ENCODE data around the gene HOOK2.

DNA sequence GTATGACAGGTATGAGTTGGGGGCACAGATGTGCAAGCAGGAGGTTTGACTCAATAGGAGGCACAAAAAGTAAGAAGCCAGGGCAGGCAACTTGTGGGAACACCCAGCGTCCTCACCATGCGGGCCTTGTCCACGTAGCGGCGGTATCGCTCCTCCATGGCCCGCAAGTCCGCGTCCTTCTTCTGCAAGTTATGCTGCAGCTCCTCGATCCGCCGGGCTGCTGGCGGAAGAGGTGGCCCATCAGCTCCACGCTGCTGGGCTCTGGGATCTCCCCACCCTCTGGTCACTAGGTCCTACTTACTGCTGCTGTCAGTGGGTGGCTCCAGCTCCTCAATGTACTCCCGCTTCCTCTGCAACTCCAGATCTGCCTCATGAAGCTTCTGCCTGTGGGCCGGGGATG, 10.7 kb downstream of the HOOK2 start:
- TF ChIP-seq, protein P1, sequence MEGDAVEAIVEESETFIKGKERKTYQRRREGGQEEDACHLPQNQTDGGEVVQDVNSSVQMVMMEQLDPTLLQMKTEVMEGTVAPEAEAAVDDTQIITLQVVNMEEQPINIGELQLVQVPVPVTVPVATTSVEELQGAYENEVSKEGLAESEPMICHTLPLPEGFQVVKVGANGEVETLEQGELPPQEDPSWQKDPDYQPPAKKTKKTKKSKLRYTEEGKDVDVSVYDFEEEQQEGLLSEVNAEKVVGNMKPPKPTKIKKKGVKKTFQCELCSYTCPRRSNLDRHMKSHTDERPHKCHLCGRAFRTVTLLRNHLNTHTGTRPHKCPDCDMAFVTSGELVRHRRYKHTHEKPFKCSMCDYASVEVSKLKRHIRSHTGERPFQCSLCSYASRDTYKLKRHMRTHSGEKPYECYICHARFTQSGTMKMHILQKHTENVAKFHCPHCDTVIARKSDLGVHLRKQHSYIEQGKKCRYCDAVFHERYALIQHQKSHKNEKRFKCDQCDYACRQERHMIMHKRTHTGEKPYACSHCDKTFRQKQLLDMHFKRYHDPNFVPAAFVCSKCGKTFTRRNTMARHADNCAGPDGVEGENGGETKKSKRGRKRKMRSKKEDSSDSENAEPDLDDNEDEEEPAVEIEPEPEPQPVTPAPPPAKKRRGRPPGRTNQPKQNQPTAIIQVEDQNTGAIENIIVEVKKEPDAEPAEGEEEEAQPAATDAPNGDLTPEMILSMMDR (IDR thresholded peaks at IDR 0.05): no peak
- TF ChIP-seq SIN3A (IDR thresholded peaks at IDR 0.05; ENCODE audit: borderline replicate concordance, low read depth, low read length) (no peak), GABPA (IDR thresholded peaks at IDR 0.05; ENCODE audit: low read depth) (no peak), EZH2phosphoT487 (IDR thresholded peaks at IDR 0.05; ENCODE audit: borderline replicate concordance, low read depth) (no peak), MXI1 (IDR thresholded peaks at IDR 0.05; ENCODE audit: low read depth, low read length) (no peak), RAD21 (IDR thresholded peaks at IDR 0.05; ENCODE audit: low read length) (no peak)

Measured in SK-N-SH (cell line).